ENCODE data around the gene ADGRA1.

ADGRA1 gene

DNA sequence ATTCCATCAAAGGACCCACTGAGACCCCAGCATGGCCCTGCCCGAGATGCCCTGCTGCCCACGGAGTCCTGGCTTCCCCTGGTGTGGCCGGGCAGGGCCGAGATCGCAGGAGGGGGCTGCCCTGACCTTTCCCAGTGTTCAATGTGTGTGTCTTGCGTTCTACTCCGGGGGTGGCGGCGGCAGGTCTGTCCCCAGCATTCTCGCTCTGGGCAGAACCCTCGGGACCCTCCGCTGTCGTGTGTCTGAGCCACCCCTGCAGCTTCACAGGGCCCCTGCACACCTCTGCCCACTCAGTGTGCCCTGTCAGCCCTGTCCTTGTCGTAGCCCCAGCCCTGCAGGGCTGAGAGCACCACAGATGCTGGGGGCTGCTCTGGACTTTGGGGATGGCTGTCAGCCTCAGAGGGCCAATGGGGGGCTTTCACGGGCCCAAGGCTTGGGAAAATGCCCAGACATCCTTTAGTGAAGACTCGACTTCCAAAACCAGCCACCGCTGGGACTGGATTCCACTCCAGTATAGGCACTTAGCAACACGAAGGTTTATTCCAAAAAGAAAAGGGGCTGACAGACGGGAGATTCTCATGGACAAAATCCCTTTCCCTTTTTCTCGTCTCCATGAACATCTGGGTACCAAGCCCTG is 42.3 kb downstream of the ADGRA1 start:
- ChIA-PET CTCF (no interaction called here), POLR2A (no interaction called here)

GRCh38 chr10:133130602-133131001 is 42.9 kb downstream of the ADGRA1 start:
- CTCF ChIA-PET: no interaction called here
- POLR2A ChIA-PET: no interaction called here
- TF ChIP-seq, protein P1, sequence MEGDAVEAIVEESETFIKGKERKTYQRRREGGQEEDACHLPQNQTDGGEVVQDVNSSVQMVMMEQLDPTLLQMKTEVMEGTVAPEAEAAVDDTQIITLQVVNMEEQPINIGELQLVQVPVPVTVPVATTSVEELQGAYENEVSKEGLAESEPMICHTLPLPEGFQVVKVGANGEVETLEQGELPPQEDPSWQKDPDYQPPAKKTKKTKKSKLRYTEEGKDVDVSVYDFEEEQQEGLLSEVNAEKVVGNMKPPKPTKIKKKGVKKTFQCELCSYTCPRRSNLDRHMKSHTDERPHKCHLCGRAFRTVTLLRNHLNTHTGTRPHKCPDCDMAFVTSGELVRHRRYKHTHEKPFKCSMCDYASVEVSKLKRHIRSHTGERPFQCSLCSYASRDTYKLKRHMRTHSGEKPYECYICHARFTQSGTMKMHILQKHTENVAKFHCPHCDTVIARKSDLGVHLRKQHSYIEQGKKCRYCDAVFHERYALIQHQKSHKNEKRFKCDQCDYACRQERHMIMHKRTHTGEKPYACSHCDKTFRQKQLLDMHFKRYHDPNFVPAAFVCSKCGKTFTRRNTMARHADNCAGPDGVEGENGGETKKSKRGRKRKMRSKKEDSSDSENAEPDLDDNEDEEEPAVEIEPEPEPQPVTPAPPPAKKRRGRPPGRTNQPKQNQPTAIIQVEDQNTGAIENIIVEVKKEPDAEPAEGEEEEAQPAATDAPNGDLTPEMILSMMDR (IDR thresholded peaks at IDR 0.05; ENCODE audit: insufficient read depth, low read length, missing control alignments): no peak
- no peak for DNase-seq (ENCODE audit: low read depth, low spot score)
- H3K4me3 ChIP-seq (ENCODE audit: low read depth, low read length): no peak overlapping the region

More for the DNA sequence above, 42.3 kb downstream of the ADGRA1 start:
- no peak for DNase-seq (ENCODE audit: low read depth, low spot score)
- TF ChIP-seq, protein P1 (IDR thresholded peaks at IDR 0.05; ENCODE audit: insufficient read depth, low read length, missing control alignments): no peak
- no peak overlapping the region for H3K4me3 ChIP-seq (ENCODE audit: low read depth, low read length)

DNA sequence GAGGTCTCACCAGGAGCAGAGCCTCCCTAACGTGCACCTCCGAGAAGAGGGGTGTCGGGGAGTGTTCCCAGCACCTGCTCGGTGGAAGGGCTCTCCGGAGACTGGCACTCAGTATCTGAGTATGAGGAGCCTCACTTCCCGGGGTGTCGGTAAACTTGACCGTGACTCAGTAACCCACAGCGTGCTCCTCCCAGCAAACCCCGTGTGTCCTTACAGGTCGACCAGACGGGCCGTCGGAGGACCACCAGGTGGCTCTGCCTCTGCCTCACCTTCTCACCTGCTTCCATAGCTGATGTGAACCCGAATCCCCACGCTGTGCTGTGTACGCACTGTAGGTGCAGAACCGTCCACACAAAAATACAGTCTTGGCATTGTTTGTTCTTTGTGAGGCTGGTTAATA is 43.3 kb downstream of the ADGRA1 start:
- no peak overlapping the region for H3K4me3 ChIP-seq (ENCODE audit: low read depth, low read length)
- DNase-seq (ENCODE audit: low read depth, low spot score): no peak
- TF ChIP-seq, protein P1 (IDR thresholded peaks at IDR 0.05; ENCODE audit: insufficient read depth, low read length, missing control alignments): no peak
- ChIA-PET CTCF (no interaction called here), POLR2A (no interaction called here)

DNA sequence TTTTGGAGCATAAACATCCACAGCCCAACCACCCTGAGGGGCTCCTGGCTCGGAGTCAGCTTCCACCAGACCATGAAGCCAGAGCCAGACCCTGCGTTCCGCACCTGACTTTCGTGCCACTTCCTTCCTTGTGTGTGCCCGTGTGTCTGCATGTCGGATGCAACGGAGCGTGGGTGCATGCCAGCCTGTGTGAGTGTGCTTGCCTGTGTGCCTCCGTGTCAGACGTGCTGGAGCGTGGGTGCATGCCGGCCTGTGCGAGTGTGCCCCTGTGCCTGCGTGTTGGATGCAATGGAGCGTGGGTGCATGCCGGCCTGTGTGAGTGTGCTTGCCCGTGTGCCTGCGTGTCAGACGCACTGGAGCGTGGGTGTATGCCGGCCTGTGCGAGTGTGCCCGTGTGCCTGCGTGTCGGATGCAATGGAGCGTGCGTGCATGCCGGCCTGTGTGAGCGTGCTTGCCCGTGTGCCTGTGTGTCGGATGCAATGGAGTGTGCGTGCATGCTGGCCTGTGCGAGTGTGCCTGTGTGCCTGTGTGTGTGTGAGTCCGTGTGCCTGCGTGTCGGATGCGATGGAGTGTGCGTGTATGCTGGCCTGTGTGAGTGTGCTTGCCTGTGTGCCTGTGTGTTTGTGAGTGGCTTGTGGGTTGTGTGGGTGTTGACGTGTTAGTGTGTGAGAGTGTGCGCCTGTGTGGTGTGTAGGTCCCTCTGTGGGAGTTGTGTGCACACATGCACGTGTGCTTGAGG is 44.2 kb downstream of the ADGRA1 start:
- TF ChIP-seq, protein P1 (IDR thresholded peaks at IDR 0.05; ENCODE audit: insufficient read depth, low read length, missing control alignments): no peak
- ChIA-PET CTCF (no interaction called here), POLR2A (no interaction called here)
- no peak for DNase-seq (ENCODE audit: low read depth, low spot score)
- H3K4me3 ChIP-seq (ENCODE audit: low read depth, low read length): no peak overlapping the region

GRCh38 chr10:133132473-133133291 is 45.0 kb downstream of the ADGRA1 start:
- ChIA-PET POLR2A (no interaction called here), CTCF (no interaction called here)
- TF ChIP-seq, protein P1 (IDR thresholded peaks at IDR 0.05; ENCODE audit: insufficient read depth, low read length, missing control alignments): no peak
- H3K4me3 ChIP-seq (ENCODE audit: low read depth, low read length): no peak overlapping the region
- no peak for DNase-seq (ENCODE audit: low read depth, low spot score)

Measured in AG04449 (cell line).